GM18498 (cell line): ENCODE data around the gene POMP.
A peak's percentile ranks its signal among the peaks of the same experiment; 100 is the strongest.
"Not testable (repeated sequence)": the region's sequence is repeated elsewhere in the genome, so short reads cannot be mapped to it uniquely, and the experiment has no call there.

Experiments used
- ATAC-seq: cut with Tn5 transposase; IDR thresholded peaks from one replicate; pipeline ENCODE4 v1.9.1; 2021; ENCODE audit warnings: mild to moderate bottlenecking, moderate library complexity; ENCODE audit not compliant: unreplicated experiment

POMP gene

DNA sequence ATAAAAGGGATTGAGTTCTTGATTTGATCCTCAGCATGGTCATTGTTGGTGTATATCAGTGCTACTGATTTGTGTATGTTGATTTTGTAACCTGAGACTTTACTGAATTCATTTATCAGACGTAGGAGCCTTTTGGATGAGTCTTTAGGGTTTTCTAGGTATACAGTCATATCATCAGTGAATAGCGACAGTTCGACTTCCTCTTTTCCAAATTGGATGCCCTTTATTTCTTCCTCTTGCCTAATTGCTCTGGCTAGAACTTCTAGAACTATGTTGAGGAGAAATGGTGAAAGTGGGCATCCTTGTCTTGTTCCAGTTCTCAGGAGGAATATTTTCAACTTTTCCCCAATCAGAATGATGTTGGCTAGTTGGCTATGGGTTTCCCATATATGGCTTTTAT is 27.0 kb downstream of the POMP start:
- no peak for ATAC-seq

DNA sequence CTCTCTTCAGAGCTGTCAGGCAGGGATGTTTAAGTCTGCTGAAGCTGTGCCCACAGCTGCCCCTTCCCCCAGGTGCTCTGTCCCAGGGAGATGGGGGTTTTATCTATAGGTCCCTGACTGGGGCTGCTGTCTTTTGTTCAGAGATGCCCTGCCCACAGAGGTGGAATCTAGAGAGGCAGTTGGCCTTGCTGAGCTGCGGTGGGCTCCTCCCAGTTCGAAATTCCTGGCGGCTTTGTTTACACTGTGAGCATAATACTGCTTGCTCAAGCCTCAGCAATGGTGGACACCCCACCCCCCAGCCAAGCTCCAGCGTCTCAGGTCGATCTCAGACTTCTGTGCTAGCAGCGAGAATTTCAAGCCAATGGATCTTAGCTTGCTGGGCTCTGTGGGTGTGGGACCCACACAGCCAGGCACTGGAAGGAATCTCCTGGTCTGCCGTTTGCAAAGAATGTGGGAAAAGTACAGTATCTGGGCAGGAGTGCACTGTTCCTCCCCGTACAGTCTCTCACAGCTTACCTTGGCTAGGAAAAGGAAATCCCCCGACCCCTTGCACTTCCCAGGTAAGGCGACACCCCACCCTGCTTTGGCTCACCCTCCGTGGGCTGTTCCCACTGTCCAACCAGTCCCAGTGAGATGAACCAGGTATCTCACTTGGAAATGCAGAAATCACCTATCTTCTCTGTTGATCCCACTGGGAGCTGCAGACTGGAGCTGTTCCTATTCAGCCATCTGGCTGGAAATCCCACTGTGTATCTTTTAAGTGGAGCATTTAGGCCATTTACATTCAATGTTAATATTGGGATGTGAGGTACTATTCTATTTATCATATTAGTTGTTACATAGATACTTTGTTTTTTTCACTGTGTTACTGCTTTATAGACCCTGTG is 34.9 kb downstream of the POMP start:
- not testable (repeated sequence) for ATAC-seq

DNA sequence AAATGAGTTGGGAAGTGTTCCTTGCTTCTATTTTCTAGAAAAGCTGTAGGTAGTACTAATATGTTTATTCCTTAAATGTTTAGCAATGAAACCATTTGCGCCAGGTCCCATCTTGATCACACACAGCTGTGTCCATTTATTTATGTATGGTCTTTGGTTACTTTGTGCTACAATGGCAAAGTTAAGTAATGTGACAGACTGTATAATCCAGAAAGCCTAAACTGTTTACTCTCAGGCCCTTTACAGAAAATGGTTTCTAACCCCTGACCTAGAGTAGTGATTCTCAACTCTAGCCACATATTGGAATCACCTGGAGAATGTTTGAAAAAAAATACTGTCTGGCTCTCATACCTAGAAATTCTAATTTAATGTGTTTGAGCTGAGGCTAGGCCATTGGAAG is 38.5 kb downstream of the POMP start:
- ATAC-seq, result no peak

DNA sequence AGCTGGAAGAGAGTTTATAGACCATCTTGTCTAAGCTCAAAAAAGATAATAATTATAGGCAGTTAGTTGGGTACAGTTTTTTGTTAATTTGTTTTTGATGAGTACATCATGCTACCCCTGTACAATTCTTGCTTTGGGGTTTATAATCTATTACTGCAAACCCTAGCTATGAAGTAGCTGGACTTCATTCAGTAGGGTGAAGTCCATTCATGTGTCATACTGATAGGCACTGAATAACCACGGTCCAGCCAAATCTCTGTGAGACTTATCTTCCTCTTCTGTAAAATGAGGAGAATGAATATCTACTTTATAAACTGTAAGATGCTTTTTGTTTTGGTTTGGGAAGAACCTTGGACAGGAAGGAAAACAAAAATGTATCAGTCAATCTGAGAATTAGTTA is 40.3 kb downstream of the POMP start:
- no peak for ATAC-seq

DNA sequence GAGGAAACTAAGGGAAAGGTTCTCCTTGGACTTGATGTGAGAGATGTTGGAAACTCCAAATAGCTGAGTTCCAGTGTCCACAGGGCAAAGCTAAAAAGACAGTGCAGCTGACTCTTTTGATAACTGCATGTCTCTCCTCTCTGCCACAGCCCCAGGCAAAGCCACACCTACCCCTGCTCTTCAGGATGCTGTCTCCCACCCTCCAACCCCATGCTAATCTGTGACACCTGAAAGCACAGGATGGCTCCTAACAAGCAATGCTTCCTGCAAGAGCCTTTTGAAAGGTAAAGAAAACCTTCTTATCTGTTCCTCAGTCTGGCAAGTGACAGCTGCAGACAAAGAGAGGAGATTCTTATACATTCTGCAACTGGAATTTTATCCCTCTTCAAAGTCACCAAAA is 45.4 kb downstream of the POMP start:
- ATAC-seq, result no peak

DNA sequence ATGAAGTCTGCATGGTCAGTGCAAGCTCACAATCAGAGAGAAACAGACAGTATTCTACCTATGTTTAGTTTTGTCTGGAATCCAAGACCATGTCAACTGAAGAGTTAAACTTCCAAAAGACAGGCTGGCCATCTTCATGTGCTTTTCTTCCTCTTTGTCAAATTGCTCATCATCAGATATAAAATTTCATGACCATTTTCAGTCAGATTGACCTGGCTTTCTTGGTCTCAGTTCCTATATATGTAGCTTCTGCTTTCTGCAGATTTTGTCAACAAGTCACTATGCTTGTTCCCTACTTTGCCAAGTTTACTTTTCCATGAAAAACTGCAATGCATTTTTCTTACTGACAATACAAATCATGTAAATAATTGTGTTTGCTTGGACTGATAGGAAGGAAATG is 46.0 kb downstream of the POMP start:
- ATAC-seq, result no peak

- ATAC-seq, result no peak
These were observed 46.6 kb downstream of the POMP start for GRCh38 chr13:28705461-28706083.

DNA sequence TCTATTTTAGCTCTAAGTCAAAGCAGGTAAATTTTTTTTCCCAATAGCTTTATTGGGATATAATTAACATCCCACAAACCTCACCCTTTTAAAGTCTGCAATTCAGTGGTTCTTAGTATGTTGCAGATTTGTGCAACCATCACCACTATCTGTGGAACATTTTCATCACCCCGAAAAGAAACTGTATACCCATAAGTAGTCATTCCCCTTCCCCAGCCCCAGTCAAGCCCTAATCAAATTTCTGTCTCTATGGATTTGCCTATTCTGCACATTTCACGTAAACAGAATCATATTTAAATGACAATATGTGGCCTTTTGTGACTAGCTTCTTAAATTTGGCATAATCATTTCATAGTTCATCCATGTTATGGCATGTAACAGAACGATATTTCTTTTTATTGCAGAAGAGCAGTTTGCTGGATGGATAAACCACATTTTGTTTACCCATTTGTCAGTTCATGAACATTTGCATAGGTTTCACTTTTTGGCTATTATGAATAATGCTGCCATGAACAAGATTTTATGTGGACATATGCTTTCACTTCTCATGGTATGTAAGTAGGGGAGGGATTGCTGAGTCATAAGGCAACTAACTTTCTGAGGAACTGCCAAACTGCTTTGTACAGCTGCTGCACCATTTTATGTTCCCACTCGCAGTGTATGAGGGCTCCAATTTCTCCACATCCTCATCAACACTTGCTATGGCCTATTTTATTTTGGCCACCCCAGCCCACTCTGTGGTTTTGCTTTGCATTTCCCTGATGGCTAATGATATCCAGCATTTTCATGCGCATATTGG is 48.9 kb downstream of the POMP start:
- ATAC-seq, result peak; percentile 98

GRCh38 chr13:28710161-28710560 is 51.2 kb downstream of the POMP start:
- no peak for ATAC-seq

GRCh38 chr13:28714651-28715050 is 55.7 kb downstream of the POMP start:
- no peak for ATAC-seq

- ATAC-seq, result no peak
These were observed 57.6 kb downstream of the POMP start for GRCh38 chr13:28716511-28716910.

DNA sequence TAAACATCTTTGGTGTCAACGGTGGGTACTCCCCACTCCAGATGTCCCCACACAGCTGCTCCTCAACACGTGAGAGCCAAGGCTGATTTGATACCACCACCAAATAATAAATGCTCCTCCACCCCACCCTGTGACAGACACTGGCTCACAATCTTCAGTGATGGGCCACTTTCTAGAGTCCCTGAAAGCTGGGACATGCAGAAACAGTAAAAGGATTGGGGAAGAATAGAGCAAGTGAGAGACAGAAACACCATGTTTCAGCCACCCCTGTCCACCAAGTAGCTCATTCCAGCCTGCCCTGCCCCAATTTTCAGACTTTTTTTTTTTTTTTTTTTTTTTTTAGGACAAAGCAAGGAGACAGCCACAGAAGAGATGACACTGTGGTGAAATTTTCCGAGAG is 58.2 kb downstream of the POMP start:
- ATAC-seq, result no peak

GRCh38 chr13:28718196-28718542 is 59.2 kb downstream of the POMP start:
- ATAC-seq, result no peak

DNA sequence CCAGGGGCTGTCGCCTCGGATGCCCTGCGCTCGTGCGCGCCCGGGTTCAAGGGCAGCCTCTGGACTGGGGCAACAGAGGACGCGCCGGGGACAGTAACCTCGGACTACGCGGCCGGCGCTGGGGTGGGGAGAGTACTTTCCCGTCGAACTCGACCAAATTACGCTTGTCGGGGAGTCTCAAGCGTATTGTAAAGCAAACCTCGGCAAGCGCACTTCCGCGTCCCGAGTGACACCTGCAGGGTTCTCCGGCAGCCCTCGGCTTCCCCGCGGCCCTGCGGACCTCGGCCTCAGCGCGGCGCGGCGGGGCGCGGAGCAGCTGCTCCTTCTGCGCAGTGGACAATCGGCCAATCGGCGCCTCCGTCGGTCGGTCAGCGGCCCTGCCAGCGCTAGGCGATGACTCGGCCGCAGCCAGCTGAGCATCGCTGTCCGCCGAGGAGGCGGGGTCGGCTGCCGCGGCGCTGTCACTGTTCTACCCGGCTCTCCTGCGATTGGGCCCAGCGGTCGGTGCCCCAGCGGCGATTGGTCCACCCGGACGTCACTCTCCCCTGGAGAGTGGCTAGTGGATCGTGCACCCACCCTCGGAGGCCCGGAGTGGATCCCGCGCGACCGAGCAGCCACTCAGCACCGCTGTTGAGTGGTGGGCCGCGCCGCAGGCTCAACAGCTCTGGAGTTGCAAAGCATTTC is 59.8 kb downstream of the POMP start, which contains the start of gene SLC46A3:
Gene SLC46A3, minus strand, starts transcription at position 428 of the 684 bp plus-strand sequence. CDS start 972 bp downstream, outside the sequence.
- ATAC-seq, result peak; percentile 99

GRCh38 chr13:28719227-28720055 is 60.5 kb downstream of the POMP start:
- no peak for ATAC-seq

DNA sequence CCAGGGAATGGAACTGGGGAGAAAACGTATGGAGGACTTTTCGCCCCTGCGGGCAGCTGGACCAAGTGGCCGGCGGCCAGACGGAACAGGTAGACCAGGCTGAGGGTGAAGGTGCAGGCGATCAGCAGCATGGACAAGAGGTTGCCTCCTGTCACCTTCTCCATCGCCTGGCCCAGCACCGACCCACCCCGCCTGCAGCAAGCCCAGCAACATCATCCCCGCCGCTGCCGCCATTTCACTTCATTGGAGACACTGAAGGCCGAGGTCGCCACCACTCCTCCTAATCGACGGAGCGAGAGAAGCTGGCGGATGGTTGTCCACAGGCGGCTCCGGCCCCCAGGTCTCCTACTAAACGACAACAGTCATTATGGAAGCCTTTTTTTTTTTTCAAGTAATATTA is 64.9 kb downstream of the POMP start:
- no peak for ATAC-seq

DNA sequence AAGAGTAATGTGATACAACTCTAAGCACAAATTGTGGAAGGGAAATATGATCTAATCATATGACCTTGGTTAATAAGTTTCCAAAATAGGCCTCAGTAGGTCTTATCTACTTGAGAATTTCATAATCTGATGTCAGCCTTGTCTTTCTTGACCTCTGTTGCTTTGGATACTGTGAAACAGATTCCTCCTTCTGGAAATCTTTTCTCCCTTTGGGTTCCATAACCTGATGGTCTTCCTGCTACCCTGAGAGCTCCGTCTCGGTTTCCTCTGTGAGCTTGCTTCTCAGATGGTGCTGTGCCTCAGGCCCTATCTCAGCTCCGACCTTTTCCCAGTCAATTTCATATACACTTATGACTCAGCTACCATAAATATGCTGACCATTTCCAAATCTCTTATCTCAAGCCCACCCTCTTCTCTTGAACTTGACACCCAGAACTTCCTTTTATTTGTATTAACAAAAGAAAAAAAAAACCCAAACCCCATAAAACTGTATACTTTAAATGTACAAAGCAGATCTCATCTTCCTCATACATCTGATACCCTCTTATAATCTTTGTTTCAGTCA is 66.2 kb downstream of the POMP start:
- ATAC-seq, result no peak
